Activated T-cell treated with anti-CD3 and anti-CD28 coated beads, Interleukin-2, amount 50 U/mL, for 4 hours (primary cell): ENCODE data around the gene ZFPL1. TPM values are rescaled to one million over a fixed set of nuclear protein-coding genes. Genes with fewer than 3 reads are reported as not detected.

Experiments
- ATAC-seq, 2 donors: fragments of 200-7000 bp; cut with Tn5 transposase; one replicate each; pipeline ENCODE4 v1.10.0; 2021
- DNase-seq: peaks from one replicate; pipeline ENCODE4 v3.0.0-alpha.2; 2020
- H3K27me3 Mint-ChIP-seq: one replicate; pipeline ENCODE4 v1.8.0; 2021; ENCODE audit warnings: low read depth, mixed read lengths
- H3K36me3 Mint-ChIP-seq: one replicate; pipeline ENCODE4 v1.8.0; 2022; ENCODE audit warnings: mixed read lengths; ENCODE audit not compliant: insufficient read depth
- H3K4me1 Mint-ChIP-seq: one replicate; pipeline ENCODE4 v1.8.0; 2021; ENCODE audit warnings: low read depth, mixed read lengths
- H3K4me3 Mint-ChIP-seq: one replicate; pipeline ENCODE4 v1.8.0; 2021; ENCODE audit warnings: mild to moderate bottlenecking, moderate library complexity, mixed read lengths
- H3K9me3 Mint-ChIP-seq: one replicate; pipeline ENCODE4 v1.8.0; 2021; ENCODE audit warnings: mixed read lengths
- total RNA-seq, 3 donors: library from RNA; stranded (reverse); gene quantifications; one replicate each; pipeline ENCODE4 v1.2.1, GENCODE V29; 2021

ZFPL1 gene
- 10 to 100 TPM; 36.5 to 37.1 (median 36.6) TPM for total RNA-seq

GRCh38 chr11:65083834-65084597, at the start of gene ZFPL1, which contains the start of gene CDCA5:
Gene ZFPL1 (plus strand): TSS chr11:65084222. CDS start chr11:65084699, 477 bp downstream.
Gene CDCA5 (minus strand): TSS chr11:65084040. CDS start chr11:65083978, 62 bp downstream.
- peak; percentile 90 to 92 for ATAC-seq
- no peaks in the 10 kb centered on the region for H3K9me3 Mint-ChIP-seq
- peaks cover 15% of the 10 kb centered on the region for H3K36me3 Mint-ChIP-seq
- no peaks in the 10 kb centered on the region for H3K27me3 Mint-ChIP-seq
- peak; percentile 95 for DNase-seq
- H3K4me3 Mint-ChIP-seq: peak within 1 kb of the TSS; percentile 93
- peaks cover 26% of the 10 kb centered on the region for H3K4me1 Mint-ChIP-seq

- H3K27me3 Mint-ChIP-seq: no peaks in the 10 kb centered on the region
- H3K4me1 Mint-ChIP-seq: no peaks in the 10 kb centered on the region
- no peaks in the 10 kb centered on the region for H3K36me3 Mint-ChIP-seq
- no peak overlapping the region for H3K4me3 Mint-ChIP-seq
- no peaks in the 10 kb centered on the region for H3K9me3 Mint-ChIP-seq
- ATAC-seq (no peak), DNase-seq (no peak)
Measured at GRCh38 chr11:65034423-65034822, 49.6 kb upstream of the ZFPL1 start.

GRCh38 chr11:65035579-65035978, 48.4 kb upstream of the ZFPL1 start:
- Mint-ChIP-seq H3K4me1 (peaks cover 1% of the 10 kb centered on the region), H3K9me3 (no peaks in the 10 kb centered on the region), H3K27me3 (no peaks in the 10 kb centered on the region), H3K36me3 (no peaks in the 10 kb centered on the region), H3K4me3 (no peak overlapping the region)
- ATAC-seq (no peak), DNase-seq (no peak)

- ATAC-seq (no peak), DNase-seq (no peak)
- H3K36me3 Mint-ChIP-seq: no peaks in the 10 kb centered on the region
- H3K4me3 Mint-ChIP-seq: no peak overlapping the region
- H3K27me3 Mint-ChIP-seq: no peaks in the 10 kb centered on the region
- H3K4me1 Mint-ChIP-seq: peaks cover 4% of the 10 kb centered on the region
- no peaks in the 10 kb centered on the region for H3K9me3 Mint-ChIP-seq
Measured at GRCh38 chr11:65036931-65037330, 47.1 kb upstream of the ZFPL1 start.

- H3K9me3 Mint-ChIP-seq: no peaks in the 10 kb centered on the region
- no peak for ATAC-seq
- H3K27me3 Mint-ChIP-seq: no peaks in the 10 kb centered on the region
- peak overlapping the region; percentile 90 for H3K4me3 Mint-ChIP-seq
- DNase-seq: no peak
- H3K36me3 Mint-ChIP-seq: peaks cover 4% of the 10 kb centered on the region
- peaks cover 8% of the 10 kb centered on the region for H3K4me1 Mint-ChIP-seq
Measured at GRCh38 chr11:65040520-65040846, 43.5 kb upstream of the ZFPL1 start.

- Mint-ChIP-seq H3K4me3 (peak within 1 kb of the TSS; percentile 90), H3K4me1 (peaks cover 8% of the 10 kb centered on the region), H3K36me3 (peaks cover 4% of the 10 kb centered on the region), H3K9me3 (no peaks in the 10 kb centered on the region), H3K27me3 (no peaks in the 10 kb centered on the region)
- DNase-seq: peak; percentile 76
- peak; percentile 93 to 95 for ATAC-seq
Measured at GRCh38 chr11:65040847-65041622, 43.0 kb upstream of the ZFPL1 start, which contains the start of gene SAC3D1. Gene SAC3D1 (plus strand): TSS chr11:65041210. CDS start chr11:65041293, 83 bp downstream.

GRCh38 chr11:65042891-65043290, 41.1 kb upstream of the ZFPL1 start:
- ATAC-seq (no peak), DNase-seq (no peak)
- Mint-ChIP-seq H3K27me3 (no peaks in the 10 kb centered on the region), H3K9me3 (no peaks in the 10 kb centered on the region), H3K4me3 (peak overlapping the region; percentile 83), H3K4me1 (peaks cover 24% of the 10 kb centered on the region), H3K36me3 (peaks cover 4% of the 10 kb centered on the region)

- no peaks in the 10 kb centered on the region for H3K9me3 Mint-ChIP-seq
- peaks cover 27% of the 10 kb centered on the region for H3K4me1 Mint-ChIP-seq
- peaks cover 4% of the 10 kb centered on the region for H3K36me3 Mint-ChIP-seq
- no peak overlapping the region for H3K4me3 Mint-ChIP-seq
- no peak for ATAC-seq
- H3K27me3 Mint-ChIP-seq: no peaks in the 10 kb centered on the region
- DNase-seq: no peak
Measured at GRCh38 chr11:65043881-65044501, 40.0 kb upstream of the ZFPL1 start.

GRCh38 chr11:65045061-65045460, 39.0 kb upstream of the ZFPL1 start:
- ATAC-seq: no peak
- Mint-ChIP-seq H3K4me1 (peaks cover 27% of the 10 kb centered on the region), H3K4me3 (no peak overlapping the region), H3K27me3 (no peaks in the 10 kb centered on the region), H3K36me3 (peaks cover 4% of the 10 kb centered on the region), H3K9me3 (no peaks in the 10 kb centered on the region)
- no peak for DNase-seq

- H3K9me3 Mint-ChIP-seq: no peaks in the 10 kb centered on the region
- H3K36me3 Mint-ChIP-seq: peaks cover 4% of the 10 kb centered on the region
- DNase-seq (no peak), ATAC-seq (no peak)
- H3K4me3 Mint-ChIP-seq: no peak overlapping the region
- peaks cover 24% of the 10 kb centered on the region for H3K4me1 Mint-ChIP-seq
- H3K27me3 Mint-ChIP-seq: no peaks in the 10 kb centered on the region
Measured at GRCh38 chr11:65045728-65046127, 38.3 kb upstream of the ZFPL1 start.

GRCh38 chr11:65047581-65048422, 36.2 kb upstream of the ZFPL1 start:
- Mint-ChIP-seq H3K27me3 (no peaks in the 10 kb centered on the region), H3K4me3 (peak overlapping the region; percentile 79), H3K36me3 (peaks cover 4% of the 10 kb centered on the region), H3K9me3 (no peaks in the 10 kb centered on the region), H3K4me1 (peaks cover 20% of the 10 kb centered on the region)
- ATAC-seq (peak; percentile 66 to 74), DNase-seq (no peak)

- no peak overlapping the region for H3K4me3 Mint-ChIP-seq
- peaks cover 28% of the 10 kb centered on the region for H3K4me1 Mint-ChIP-seq
- H3K36me3 Mint-ChIP-seq: no peaks in the 10 kb centered on the region
- ATAC-seq: no peak
- no peak for DNase-seq
- H3K9me3 Mint-ChIP-seq: no peaks in the 10 kb centered on the region
- H3K27me3 Mint-ChIP-seq: no peaks in the 10 kb centered on the region
Measured at GRCh38 chr11:65051398-65051858, 32.6 kb upstream of the ZFPL1 start.

- ATAC-seq: peak; percentile 27 to 32
Measured at GRCh38 chr11:65053827-65054508, 30.1 kb upstream of the ZFPL1 start.

More at GRCh38 chr11:65053827-65054508, 30.1 kb upstream of the ZFPL1 start:
- H3K9me3 Mint-ChIP-seq: no peaks in the 10 kb centered on the region
- DNase-seq: no peak
- H3K4me1 Mint-ChIP-seq: peaks cover 13% of the 10 kb centered on the region
- no peaks in the 10 kb centered on the region for H3K36me3 Mint-ChIP-seq
- H3K27me3 Mint-ChIP-seq: no peaks in the 10 kb centered on the region
- H3K4me3 Mint-ChIP-seq: peak overlapping the region; percentile 29
